ENCODE measurements around the gene NFIX.
A peak's percentile ranks its signal among the peaks of the same experiment; 100 is the strongest.

The NFIX gene

GRCh38 chr19:13100841-13101589 lies 105.7 kb downstream of the NFIX start:
- Mint-ChIP-seq H3K9me3 (ENCODE audit: low read depth) (no peaks in the 10 kb centered on the region), H3K36me3 (peaks cover 4% of the 10 kb centered on the region), H3K27ac (peak overlapping the region; percentile 64), H3K4me1 (ENCODE audit: low read depth) (peaks cover 46% of the 10 kb centered on the region), H3K4me3 (peak overlapping the region; percentile 72), H3K27me3 (peaks cover 4% of the 10 kb centered on the region)

- Mint-ChIP-seq H3K9me3 (ENCODE audit: low read depth) (no peaks in the 10 kb centered on the region), H3K4me3 (peak overlapping the region; percentile 72), H3K4me1 (ENCODE audit: low read depth) (peaks cover 43% of the 10 kb centered on the region), H3K36me3 (peaks cover 2% of the 10 kb centered on the region), H3K27me3 (peaks cover 3% of the 10 kb centered on the region), H3K27ac (peak overlapping the region; percentile 64)
Observed at GRCh38 chr19:13101590-13102415, 106.5 kb downstream of the NFIX start.

GRCh38 chr19:13102416-13102665 lies 107.1 kb downstream of the NFIX start:
- Mint-ChIP-seq H3K4me3 (peak overlapping the region; percentile 72), H3K27me3 (no peaks in the 10 kb centered on the region), H3K4me1 (ENCODE audit: low read depth) (peaks cover 38% of the 10 kb centered on the region), H3K36me3 (peaks cover 2% of the 10 kb centered on the region), H3K27ac (no peak overlapping the region), H3K9me3 (ENCODE audit: low read depth) (no peaks in the 10 kb centered on the region)

- Mint-ChIP-seq H3K4me3 (peak within 1 kb of the TSS; percentile 72), H3K27ac (peak within 1 kb of the TSS; percentile 64), H3K9me3 (ENCODE audit: low read depth) (no peaks in the 10 kb centered on the region), H3K27me3 (no peaks in the 10 kb centered on the region), H3K36me3 (peaks cover 4% of the 10 kb centered on the region), H3K4me1 (ENCODE audit: low read depth) (peaks cover 38% of the 10 kb centered on the region)
Observed at GRCh38 chr19:13102666-13103580, 107.6 kb downstream of the NFIX start, which contains the start of gene LYL1. Gene LYL1 (minus strand): TSS chr19:13102858. CDS start chr19:13101171, 1,687 bp downstream.

- Mint-ChIP-seq H3K4me1 (ENCODE audit: low read depth) (peaks cover 35% of the 10 kb centered on the region), H3K4me3 (peak overlapping the region; percentile 91), H3K36me3 (peaks cover 4% of the 10 kb centered on the region), H3K27ac (no peak overlapping the region), H3K27me3 (no peaks in the 10 kb centered on the region), H3K9me3 (ENCODE audit: low read depth) (no peaks in the 10 kb centered on the region)
Observed at GRCh38 chr19:13103581-13104359, 108.5 kb downstream of the NFIX start.

- Mint-ChIP-seq H3K27ac (peak overlapping the region; percentile 84), H3K9me3 (ENCODE audit: low read depth) (no peaks in the 10 kb centered on the region), H3K4me1 (ENCODE audit: low read depth) (peaks cover 32% of the 10 kb centered on the region), H3K27me3 (no peaks in the 10 kb centered on the region), H3K36me3 (peaks cover 4% of the 10 kb centered on the region), H3K4me3 (peak overlapping the region; percentile 91)
Observed at GRCh38 chr19:13104360-13104847, 109.1 kb downstream of the NFIX start.

GRCh38 chr19:13104848-13105711 lies 109.8 kb downstream of the NFIX start:
- Mint-ChIP-seq H3K27ac (peak overlapping the region; percentile 84), H3K36me3 (peaks cover 2% of the 10 kb centered on the region), H3K9me3 (ENCODE audit: low read depth) (no peaks in the 10 kb centered on the region), H3K4me3 (peak overlapping the region; percentile 91), H3K4me1 (ENCODE audit: low read depth) (peaks cover 28% of the 10 kb centered on the region), H3K27me3 (no peaks in the 10 kb centered on the region)

GRCh38 chr19:13109361-13110098 lies 114.3 kb downstream of the NFIX start:
- Mint-ChIP-seq H3K27ac (no peak overlapping the region), H3K4me1 (ENCODE audit: low read depth) (peaks cover 12% of the 10 kb centered on the region), H3K9me3 (ENCODE audit: low read depth) (no peaks in the 10 kb centered on the region), H3K36me3 (peaks cover 2% of the 10 kb centered on the region), H3K4me3 (no peak overlapping the region), H3K27me3 (no peaks in the 10 kb centered on the region)

- Mint-ChIP-seq H3K27ac (no peak overlapping the region), H3K36me3 (peaks cover 2% of the 10 kb centered on the region), H3K9me3 (ENCODE audit: low read depth) (no peaks in the 10 kb centered on the region), H3K4me3 (no peak overlapping the region), H3K27me3 (no peaks in the 10 kb centered on the region), H3K4me1 (ENCODE audit: low read depth) (peaks cover 11% of the 10 kb centered on the region)
Observed at GRCh38 chr19:13110099-13110610, 114.9 kb downstream of the NFIX start.

- no peaks in the 10 kb centered on the region for H3K27me3 Mint-ChIP-seq
- H3K4me1 Mint-ChIP-seq (ENCODE audit: low read depth), result peaks cover 15% of the 10 kb centered on the region
- H3K27ac Mint-ChIP-seq, result no peak overlapping the region
- peaks cover 2% of the 10 kb centered on the region for H3K36me3 Mint-ChIP-seq
- no peak overlapping the region for H3K4me3 Mint-ChIP-seq
- H3K9me3 Mint-ChIP-seq (ENCODE audit: low read depth), result no peaks in the 10 kb centered on the region
Observed at GRCh38 chr19:13112555-13112954, 117.3 kb downstream of the NFIX start.

GRCh38 chr19:13115936-13116281 lies 120.6 kb downstream of the NFIX start:
- Mint-ChIP-seq H3K36me3 (peaks cover 2% of the 10 kb centered on the region), H3K9me3 (ENCODE audit: low read depth) (no peaks in the 10 kb centered on the region), H3K27me3 (no peaks in the 10 kb centered on the region), H3K4me3 (peak overlapping the region; percentile 98), H3K27ac (peak overlapping the region; percentile 98), H3K4me1 (ENCODE audit: low read depth) (peaks cover 33% of the 10 kb centered on the region)

- peak within 1 kb of the TSS; percentile 98 for H3K27ac Mint-ChIP-seq
- no peaks in the 10 kb centered on the region for H3K9me3 Mint-ChIP-seq (ENCODE audit: low read depth)
- H3K27me3 Mint-ChIP-seq, result no peaks in the 10 kb centered on the region
- peak within 1 kb of the TSS; percentile 98 for H3K4me3 Mint-ChIP-seq
- peaks cover 2% of the 10 kb centered on the region for H3K36me3 Mint-ChIP-seq
- H3K4me1 Mint-ChIP-seq (ENCODE audit: low read depth), result peaks cover 40% of the 10 kb centered on the region
Observed at GRCh38 chr19:13116282-13117175, 121.3 kb downstream of the NFIX start, which contains the start of gene TRMT1. Gene TRMT1 (minus strand): TSS chr19:13116740. CDS start chr19:13116399, 341 bp downstream.
